ENCODE results near the gene APP.

The APP gene

DNA sequence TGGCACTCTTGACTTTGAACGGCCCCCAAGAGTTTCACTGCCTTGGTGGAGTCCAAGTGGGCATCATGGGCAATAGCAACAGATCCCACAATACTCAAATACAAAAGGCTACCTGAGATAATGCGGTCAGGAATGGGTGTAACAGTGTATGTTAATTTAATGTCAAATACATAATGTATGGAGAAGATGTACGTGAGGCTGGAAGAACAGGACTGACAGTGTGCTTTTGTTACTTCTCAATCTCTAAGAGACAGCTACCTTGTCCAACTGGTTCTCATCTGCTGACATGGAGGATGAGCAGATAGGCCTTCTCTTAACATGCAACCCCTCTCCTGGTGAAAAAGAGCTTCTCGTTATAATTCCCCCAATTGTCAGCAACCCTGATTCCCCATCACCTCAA lies 167.2 kb downstream of the APP start:
- H3K27ac ChIP-seq = no peak overlapping the region
- TF ChIP-seq, protein P1, sequence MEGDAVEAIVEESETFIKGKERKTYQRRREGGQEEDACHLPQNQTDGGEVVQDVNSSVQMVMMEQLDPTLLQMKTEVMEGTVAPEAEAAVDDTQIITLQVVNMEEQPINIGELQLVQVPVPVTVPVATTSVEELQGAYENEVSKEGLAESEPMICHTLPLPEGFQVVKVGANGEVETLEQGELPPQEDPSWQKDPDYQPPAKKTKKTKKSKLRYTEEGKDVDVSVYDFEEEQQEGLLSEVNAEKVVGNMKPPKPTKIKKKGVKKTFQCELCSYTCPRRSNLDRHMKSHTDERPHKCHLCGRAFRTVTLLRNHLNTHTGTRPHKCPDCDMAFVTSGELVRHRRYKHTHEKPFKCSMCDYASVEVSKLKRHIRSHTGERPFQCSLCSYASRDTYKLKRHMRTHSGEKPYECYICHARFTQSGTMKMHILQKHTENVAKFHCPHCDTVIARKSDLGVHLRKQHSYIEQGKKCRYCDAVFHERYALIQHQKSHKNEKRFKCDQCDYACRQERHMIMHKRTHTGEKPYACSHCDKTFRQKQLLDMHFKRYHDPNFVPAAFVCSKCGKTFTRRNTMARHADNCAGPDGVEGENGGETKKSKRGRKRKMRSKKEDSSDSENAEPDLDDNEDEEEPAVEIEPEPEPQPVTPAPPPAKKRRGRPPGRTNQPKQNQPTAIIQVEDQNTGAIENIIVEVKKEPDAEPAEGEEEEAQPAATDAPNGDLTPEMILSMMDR (IDR thresholded peaks at IDR 0.05) = no peak
- no peak for TF ChIP-seq ZFX (IDR thresholded peaks at IDR 0.05; ENCODE audit: borderline replicate concordance)

DNA sequence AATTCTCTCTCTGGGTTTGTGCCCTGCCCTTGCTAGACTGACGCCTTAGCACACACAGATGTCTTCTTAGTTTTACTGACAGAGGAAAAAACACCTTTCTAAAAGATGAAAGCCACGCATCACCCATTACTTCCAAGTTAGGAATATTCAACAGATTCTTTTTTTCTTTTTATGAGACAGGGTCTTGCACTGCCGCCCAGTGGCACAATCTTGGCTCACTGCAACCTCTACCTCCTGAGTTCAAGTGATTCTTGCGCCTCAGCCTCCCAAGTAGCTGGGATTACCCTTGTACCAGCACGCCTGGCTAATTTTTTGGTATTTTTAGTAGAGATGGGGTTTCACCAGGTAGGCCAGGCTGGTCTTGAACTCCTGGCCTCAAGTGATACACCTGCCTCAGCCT lies 169.2 kb downstream of the APP start:
- TF ChIP-seq, protein P1 (IDR thresholded peaks at IDR 0.05) = no peak
- no peak overlapping the region for H3K27ac ChIP-seq

DNA sequence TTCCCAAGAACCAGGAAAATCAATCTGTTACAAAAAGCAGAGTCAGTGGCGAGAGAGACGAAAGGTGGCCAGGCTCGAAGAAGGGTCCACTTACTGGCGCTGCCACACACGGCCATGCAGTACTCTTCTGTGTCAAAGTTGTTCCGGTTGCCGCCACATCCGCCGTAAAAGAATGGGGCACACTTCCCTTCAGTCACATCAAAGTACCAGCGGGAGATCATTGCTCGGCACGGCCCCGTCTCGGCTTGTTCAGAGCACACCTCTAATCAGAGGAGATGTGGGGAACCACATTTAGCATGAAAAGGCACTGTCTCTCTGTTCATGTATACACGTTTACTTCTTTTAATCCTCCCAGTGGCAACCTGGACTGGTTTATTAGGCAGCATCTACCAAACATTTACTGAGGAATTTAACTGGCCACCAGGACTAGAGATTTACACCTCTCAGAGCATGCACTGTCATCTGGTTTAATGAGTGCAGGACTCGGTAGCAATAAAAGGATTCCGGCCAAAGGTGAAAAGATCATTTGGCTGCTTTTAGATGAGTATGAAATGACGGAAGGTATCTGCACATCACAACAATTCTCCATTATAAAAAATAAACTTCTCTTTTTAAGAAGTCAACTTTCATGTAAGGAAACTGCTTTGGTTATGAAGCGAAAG lies 170.5 kb downstream of the APP start:
- TF ChIP-seq, protein P1 (IDR thresholded peaks at IDR 0.05) = no peak
- TF ChIP-seq ZFX (IDR thresholded peaks at IDR 0.05; ENCODE audit: borderline replicate concordance) = no peak
- H3K27ac ChIP-seq = no peak overlapping the region

DNA sequence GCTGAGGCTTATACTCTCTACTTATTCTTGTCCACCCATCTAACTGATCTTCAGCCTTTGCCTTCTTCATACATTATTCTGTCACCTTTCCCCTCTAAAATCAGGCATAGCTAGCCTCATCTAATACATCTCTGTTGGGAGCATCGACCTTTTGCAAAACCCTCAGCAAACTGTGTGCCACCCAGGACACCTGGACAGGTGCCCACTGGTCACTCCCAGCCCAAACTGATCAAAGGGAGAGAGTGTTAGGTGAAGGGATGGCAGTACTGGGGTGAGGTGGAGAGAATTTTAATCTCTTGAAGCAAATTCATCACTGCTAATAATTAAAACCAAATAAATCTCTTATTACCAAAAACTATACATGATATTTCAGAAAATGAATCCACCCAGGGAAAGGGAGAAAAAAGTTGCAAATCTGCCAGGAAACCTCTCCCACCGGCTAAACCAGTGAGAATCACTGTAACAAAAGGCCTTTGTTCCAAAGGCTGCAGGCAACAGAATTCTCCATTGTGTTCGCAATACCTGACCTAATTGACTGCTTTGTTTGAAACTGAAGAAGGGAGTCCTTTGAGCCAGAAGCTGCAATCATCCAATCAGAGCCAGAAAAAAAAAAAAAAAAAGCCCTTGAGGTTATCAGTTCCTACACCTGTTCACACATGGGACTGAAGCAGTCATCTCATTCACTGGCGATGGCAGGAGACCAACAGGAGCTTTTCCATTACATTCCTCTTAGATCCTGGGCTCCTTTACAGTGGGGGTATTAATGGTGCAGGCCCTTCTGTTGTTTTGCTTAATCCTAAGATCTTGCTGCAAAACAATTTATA lies 172.6 kb downstream of the APP start:
- TF ChIP-seq ZFX (IDR thresholded peaks at IDR 0.05; ENCODE audit: borderline replicate concordance) = no peak
- TF ChIP-seq, protein P1 (IDR thresholded peaks at IDR 0.05) = no peak
- peak overlapping the region; percentile 53 for H3K27ac ChIP-seq

DNA sequence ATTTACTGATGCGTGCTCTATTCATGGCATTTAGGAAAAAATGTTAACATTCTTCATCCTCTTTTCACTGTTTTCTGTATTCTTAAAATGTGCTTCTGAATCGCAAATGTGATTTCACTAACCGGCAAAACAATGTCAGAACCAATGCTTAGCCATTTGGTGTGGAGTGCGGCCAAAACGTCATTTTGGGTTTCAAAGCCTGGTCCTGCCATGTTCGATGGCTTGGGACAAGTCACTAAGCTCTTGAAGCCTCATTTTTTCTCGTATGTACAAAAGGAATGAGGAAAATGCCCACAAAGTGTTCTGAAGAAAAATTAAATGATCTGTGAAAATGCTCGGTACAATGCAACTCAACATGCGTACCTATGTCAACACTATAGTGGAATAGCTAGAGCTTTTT lies 175.3 kb downstream of the APP start:
- TF ChIP-seq, protein P1 (IDR thresholded peaks at IDR 0.05) = no peak
- no peak for TF ChIP-seq ZFX (IDR thresholded peaks at IDR 0.05; ENCODE audit: borderline replicate concordance)
- no peak overlapping the region for H3K27ac ChIP-seq

DNA sequence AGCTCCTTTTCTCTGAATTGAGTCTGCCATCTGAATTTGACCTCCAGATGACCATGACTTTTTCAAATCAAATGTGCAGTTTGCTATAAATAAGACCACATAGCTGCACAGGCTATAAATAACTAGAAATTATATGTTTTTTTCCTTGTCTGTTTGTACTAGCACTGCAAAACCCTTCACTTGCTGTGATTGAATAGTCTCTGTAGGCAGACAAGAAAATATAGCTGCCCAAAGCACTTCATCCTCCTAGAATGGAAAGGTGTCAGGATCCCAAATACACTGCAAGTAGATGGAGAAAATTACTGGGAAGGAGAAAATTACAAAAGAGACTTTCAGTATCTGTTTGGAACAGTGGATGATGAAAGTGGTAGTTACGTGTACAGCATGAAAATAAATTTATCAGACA lies 175.8 kb downstream of the APP start:
- no peak overlapping the region for H3K27ac ChIP-seq
- TF ChIP-seq, protein P1 (IDR thresholded peaks at IDR 0.05) = no peak
- TF ChIP-seq ZFX (IDR thresholded peaks at IDR 0.05; ENCODE audit: borderline replicate concordance) = no peak

DNA sequence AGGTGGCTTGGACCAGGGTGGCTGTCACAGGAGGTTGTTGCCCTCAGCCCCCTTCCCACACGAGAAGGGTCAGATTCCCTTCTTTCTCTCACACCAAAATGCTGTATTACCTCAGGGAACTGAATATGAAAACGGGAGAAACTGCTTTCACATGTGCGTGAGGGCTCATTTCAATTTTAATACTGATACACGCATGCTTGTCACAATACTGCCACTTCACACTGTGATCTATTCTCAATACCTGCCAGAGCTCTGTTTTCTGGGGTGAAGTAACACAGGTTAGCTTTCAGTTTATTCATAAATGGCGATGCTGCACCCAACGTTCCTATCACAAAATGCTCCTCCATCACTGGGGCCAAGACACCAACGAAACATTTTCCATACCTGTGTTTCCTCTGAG lies 181.8 kb downstream of the APP start:
- no peak for TF ChIP-seq ZFX (IDR thresholded peaks at IDR 0.05; ENCODE audit: borderline replicate concordance)
- TF ChIP-seq, protein P1 (IDR thresholded peaks at IDR 0.05) = no peak
- no peak overlapping the region for H3K27ac ChIP-seq

Data from 22Rv1 (cell line).